GM21737 (cell line): ENCODE measurements around the gene OR10P1.
"Not testable (repeated sequence)": the region's sequence is repeated elsewhere in the genome, so short reads cannot be mapped to it uniquely, and the experiment has no call there.

Experiments
- ATAC-seq: cut with Tn5 transposase; IDR thresholded peaks from one replicate; pipeline ENCODE4 v1.9.1; 2021; ENCODE audit warnings: mild to moderate bottlenecking, moderate library complexity; ENCODE audit not compliant: unreplicated experiment

OR10P1 gene, protein sequence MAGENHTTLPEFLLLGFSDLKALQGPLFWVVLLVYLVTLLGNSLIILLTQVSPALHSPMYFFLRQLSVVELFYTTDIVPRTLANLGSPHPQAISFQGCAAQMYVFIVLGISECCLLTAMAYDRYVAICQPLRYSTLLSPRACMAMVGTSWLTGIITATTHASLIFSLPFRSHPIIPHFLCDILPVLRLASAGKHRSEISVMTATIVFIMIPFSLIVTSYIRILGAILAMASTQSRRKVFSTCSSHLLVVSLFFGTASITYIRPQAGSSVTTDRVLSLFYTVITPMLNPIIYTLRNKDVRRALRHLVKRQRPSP

DNA sequence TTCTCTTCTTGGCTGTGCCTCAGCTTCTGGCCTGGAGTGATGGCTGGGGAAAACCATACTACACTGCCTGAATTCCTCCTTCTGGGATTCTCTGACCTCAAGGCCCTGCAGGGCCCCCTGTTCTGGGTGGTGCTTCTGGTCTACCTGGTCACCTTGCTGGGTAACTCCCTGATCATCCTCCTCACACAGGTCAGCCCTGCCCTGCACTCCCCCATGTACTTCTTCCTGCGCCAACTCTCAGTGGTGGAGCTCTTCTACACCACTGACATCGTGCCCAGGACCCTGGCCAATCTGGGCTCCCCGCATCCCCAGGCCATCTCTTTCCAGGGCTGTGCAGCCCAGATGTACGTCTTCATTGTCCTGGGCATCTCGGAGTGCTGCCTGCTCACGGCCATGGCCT, at the start of gene OR10P1:
Gene OR10P1 (plus strand): TSS at position 40 of the 400 bp plus-strand sequence. CDS start 0 bp downstream, at position 40.
- no peak for ATAC-seq

DNA sequence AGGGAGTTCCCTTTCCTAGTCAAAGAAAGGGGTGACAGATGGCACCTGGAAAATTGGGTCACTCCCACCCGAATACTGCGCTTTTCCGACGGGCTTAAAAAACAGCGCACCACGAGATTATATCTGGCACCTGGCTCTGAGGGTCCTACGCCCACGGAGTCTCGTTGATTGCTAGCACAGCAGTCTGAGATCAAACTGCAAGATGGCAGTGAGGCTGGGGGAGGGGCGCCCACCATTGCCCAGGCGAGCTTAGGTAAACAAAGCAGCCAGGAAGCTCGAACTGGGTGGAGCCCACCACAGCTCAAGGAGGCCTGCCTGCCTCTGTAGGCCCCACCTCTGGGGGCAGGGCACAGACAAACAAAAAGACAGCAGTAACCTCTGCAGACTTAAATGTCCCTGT, 46.5 kb upstream of the OR10P1 start:
- ATAC-seq, result not testable (repeated sequence)

DNA sequence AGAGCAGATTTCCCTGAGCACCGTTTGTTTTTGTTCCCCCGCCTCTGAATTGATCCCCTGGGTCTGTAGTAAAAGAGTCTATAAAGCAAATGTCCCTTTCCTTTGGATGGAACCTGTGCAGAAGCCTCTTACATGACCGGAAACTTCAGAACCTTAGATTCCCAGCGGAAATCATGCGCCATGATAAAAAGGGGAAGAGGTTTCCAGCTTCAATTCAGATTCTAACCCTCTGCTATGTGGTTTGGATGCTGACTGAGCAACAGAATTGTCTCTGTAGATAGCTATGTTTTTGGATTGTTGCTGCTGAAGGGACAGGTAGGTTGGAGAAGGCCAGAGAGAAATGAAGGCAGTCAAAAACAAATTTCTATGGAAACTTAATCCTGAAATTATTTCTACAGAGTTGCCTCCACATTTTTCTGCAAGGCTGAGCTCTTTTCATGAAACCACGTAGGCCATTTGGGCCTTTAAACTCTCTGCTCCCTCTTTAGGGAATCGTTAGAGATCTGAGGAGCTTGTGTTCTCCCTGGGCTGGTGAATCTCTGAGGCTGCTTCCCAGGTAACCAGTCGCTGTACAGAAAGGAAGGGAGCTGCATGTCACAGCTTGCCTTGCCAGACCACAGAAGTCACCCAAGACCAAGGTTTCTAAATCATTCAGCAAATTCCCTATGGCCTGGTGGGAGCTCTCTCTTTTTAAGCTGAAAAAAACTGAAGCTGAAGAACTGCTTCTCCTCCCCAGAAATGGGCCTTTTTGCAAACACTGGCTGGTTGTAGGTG, 28.7 kb upstream of the OR10P1 start:
- ATAC-seq, result no peak

DNA sequence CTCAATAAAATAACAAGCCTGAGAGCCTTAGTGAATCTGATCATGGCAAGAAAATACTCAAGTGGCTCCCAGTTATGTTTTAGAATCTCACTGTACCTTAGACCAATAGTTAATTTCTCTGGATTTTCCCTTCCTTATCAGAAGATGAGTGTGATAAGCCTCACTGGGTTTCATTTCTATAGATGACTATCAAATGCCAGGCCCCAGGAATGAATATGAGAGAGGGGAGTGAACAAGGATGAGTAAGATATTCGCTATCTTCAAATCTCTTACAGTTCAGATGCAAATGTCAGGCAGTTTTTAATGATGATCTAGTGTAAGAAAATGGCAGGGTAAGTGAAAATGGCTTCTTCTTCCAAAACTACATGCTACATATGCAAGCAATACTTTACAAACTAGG, 26.1 kb upstream of the OR10P1 start:
- ATAC-seq, result no peak

DNA sequence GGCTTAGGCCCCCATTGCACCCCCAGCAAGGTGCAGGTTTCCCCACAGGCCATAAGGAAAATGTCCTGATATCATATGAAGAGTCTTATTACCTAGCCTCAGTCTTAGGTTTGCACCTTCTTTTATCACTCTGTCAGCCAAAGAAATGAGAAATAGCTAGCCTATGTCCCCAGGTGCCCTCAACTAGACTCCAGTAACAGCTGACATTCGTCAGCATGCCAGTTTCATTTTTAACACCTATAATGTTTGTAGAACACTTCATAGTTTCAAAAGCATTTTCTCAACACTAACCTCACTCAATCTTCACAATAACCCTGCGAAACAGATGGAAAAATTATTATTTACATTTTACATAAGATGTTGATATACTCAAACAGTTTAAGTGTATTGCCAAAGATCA, 24.0 kb upstream of the OR10P1 start:
- ATAC-seq, result no peak

DNA sequence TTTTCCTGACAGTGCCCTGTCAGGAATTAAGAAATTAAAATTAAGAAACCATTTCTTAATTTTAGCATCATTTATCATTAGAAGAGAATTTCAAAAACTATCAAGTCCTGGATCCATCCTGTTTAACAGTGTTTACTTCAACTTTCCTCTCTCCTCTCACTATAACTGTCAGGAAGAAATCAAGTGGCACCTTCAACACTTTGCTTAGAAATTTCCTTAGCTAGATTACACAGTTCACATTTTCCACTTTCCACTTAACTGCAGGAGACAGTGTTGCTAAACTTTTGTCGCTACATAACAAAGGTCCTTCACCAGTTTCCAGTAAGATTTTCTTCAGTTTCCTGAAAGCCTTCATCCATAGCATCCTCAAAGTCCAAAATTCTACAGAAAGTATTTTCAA, 21.9 kb upstream of the OR10P1 start:
- ATAC-seq, result no peak

DNA sequence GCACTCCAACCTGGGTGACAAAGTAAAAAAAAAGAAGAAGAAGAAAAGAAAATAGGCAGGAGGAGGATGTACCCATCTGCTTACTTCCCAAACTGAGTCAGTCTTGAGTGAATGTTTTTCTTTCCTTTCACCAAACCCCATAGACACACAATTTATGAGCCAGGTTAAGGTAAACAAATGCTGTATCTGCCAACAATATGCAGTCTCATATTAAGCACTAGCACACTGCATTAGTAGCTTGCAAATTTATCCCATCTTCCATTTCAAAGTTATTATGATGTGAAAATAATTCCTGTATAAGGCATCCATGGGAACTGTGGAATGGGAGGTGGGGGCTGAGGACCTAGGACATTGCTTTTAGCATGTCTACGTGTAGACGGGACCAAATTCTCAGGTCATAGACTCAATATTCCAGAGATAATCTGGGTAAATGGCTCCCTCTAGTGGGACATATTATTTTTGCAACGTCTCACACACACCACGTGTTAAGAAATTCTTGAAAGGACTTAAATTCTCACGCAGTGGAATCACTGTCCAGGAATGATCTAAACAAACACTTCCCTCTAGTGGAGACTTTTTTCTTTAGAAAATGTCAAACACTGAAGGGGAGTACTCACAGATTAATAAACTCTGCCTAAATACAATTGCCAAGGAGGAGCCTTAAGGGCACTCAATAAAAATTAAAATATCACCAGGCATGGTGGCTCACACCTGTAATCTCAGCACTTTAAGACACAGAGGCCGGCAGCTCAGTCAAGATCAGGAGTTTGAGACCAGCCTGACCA, 17.1 kb upstream of the OR10P1 start:
- ATAC-seq, result peak; percentile 76

DNA sequence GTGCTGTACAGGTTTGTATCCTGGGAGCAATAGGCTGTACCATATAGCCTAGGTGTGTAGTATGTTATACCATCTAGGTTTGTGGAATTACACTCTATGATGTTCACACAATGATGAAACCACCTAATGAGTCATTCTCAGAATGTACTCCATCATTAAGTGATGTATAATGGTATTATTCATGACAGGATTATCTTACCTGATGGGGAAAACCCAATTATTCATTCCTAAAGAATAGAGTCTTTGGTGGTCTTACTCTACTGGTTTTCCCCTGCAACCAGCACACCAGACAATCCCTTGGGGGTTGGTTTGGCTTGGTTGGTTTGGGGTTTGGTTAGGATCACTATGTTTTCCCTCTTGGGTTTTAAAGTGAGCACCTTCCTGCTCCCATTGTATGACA, 12.6 kb upstream of the OR10P1 start:
- no peak for ATAC-seq

DNA sequence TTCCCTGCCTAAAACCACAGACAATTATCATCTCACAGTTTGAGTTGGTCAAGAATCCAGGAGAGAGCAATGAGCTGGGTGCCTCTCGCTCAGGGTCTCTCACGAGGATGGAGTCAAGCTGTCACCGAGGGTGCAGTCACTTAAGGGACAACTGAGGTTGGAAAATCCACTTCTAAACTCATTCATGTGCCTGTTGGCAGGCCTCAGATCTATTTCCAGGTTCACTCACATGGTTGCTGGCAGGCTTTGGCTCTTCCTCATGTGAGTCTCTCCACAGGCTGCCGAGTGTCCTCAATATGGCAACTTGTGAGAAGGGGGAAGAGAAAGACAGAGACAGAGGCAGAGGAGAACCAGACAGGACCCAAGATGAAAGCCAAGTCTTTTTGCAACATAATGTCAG, 10.5 kb upstream of the OR10P1 start:
- no peak for ATAC-seq

DNA sequence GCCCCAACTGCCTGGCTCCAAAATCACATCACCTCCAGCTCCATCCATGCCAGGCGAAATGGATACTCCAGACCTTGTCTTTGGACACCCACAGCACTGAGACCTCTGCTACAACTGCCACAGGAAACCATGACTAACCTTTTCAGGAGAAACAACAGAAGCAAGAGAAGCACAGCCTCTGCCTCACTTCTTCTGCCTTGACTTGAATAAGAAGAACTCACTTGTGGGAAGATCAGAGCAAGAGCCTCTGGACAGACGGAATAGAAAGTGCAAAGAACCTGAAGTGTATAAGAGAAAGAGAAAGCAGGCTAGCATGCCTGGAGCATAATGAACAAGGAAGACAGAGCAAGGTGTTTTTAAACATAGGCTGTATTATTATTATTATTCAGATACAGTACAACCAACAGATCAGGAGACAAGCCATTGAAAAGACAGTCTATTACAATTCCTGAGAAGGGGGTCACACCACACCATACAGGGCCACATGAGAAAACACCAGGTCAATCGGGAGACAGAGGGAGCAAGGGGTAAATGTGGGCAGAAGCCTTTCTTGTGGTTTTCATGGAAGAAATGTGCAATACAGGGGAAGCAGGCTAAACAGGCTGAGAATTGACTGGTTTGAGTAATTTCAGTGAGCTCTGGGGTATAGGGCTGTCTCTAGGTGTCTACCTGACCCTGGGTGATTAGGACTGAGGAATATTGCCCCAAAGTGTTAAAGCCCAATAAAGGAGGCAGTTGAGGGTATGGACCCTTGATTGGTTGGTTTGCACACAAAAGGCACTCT, 7.4 kb upstream of the OR10P1 start:
- no peak for ATAC-seq

DNA sequence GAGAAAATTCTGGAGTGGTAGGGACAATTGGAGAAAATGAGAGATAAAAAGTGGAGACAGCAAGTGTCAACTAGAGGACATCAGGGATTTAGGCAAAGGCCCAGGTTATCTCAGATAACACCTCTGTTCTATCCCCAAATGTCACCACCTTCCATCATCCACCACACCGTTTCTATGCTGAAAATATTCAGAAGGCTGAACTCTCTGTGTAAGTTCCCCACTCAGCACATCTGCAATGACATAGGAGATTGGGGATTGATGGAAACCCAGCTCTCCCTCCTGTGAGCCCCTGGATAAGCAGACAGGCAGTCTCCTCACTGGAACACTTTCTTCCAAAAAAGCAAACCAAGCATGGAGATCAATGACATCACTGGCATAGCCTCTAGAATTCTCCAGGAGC, 5.6 kb upstream of the OR10P1 start:
- no peak for ATAC-seq

DNA sequence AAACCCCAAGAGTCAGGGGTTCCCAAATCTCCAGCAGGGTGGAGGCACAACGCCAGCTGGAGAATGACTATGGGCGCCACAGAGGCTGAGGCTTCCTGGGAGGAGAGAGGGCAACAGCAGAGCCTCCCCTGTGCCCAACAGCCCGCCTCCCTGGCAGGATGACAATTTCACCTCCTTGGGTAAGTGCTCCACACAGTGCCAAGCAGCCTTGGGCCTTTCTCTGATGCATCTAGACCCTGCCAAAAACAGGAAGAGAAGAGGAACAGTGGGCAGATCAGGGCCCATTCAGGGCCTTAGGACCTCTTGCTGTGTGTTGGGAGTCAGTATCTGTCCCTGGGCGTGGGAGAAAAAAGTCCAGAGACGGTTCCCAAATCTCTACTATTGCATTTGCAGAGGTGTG, 5.0 kb upstream of the OR10P1 start:
- ATAC-seq, result no peak

DNA sequence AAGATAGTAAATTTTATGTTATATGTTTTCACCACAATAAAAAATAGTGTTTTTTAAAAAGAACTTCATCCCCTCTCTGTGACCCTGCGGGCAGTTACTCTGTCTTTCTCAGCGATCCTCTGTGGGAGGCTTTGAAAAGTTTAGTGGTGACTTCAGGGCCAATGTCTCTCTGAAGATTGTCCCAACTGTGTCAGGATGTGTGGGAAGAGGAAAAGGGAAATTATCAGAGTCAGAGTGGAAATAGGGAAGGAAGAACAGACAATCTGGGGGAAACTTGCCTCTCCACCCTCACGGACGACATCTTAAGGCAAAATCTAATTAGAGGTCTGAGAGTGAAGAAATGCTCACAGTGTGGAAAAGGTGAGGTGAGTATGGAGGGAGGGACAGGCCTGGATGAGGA, 3.5 kb upstream of the OR10P1 start:
- ATAC-seq, result no peak

DNA sequence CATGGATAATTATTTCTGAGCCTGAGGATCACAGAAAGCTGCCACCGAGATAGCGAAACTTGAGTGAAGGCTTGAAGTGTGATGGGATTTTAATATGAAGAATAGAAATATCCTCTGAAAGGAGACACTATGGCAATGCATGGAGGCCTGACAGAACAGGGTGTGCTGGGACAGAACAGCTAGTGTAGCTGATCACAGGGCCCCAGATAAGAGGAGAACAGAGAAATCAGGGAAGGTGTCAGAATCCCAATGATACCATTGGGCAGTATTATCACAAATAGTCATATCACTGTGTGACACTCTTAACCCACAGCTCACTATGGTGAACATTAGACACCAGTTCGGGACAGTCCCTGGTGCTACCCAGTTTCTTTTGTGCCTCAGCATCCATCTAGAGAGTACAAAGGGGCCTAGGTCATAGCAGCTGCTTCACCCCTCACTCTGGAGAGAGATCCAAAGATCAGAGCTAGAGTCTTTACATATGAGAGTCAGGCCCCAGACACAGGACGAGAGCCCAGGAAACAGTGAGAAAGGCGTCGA, 506 bp upstream of the OR10P1 start:
- ATAC-seq, result no peak

DNA sequence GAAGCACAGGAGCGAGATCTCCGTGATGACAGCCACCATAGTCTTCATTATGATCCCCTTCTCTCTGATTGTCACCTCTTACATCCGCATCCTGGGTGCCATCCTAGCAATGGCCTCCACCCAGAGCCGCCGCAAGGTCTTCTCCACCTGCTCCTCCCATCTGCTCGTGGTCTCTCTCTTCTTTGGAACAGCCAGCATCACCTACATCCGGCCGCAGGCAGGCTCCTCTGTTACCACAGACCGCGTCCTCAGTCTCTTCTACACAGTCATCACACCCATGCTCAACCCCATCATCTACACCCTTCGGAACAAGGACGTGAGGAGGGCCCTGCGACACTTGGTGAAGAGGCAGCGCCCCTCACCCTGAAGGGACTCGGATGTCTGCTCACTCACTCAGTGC, 775 bp downstream of the OR10P1 start:
- no peak for ATAC-seq

DNA sequence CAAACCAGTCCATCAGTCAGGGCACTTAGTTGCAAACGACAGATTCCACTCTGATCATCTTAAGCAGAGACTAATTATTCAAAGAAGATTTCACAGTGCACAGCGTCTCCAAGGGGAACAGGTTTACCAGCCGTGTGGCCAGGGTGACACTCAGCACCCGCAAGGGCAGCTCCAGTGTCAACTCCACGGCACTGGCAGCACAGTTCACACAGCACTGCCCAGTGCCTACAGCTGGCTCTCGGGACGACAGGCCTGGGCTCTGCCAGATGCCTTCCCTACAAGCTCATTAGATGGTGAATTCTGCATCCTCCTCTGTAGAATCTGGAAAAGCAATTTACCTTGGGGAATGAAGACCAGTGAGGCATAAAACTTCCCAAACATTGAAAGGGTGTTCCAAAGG, 4.9 kb downstream of the OR10P1 start:
- no peak for ATAC-seq

DNA sequence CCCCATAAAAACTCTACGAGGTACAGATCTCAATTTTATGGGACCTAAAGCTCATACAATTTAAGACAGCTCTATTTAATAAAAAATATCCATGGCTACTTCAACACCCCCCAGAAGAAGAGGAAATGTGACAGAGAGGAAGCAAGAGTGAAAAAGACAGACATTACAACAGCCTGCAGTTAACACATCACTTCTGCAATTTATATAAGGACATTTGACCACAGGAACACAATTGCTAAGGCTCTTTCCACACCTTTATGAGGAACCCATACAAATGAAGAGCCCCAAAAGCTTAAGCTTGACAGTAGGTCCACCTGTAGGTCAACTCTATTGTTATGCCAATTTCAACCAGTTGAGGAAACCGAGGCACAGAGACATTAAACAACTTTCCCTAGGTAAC, 5.6 kb downstream of the OR10P1 start:
- no peak for ATAC-seq

DNA sequence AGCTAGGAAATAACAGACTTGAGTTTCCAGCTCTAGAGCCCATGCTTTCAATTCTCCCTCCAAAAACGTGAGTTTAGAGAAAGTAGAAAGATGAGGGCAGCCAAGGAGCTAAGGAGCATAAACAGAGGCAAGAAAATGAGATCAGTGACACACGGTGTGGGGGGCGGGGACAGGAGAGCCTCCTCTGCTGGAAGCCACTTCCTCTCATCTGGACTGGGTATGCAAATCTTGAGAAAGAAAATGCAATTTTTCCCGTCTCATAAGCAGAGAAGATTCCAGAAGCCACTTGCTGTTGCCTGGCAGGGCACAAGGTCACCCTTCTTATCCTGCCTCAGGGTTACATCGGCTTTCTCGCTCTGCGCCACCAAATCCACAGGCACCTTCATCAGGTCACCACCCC, 6.0 kb downstream of the OR10P1 start:
- no peak for ATAC-seq

DNA sequence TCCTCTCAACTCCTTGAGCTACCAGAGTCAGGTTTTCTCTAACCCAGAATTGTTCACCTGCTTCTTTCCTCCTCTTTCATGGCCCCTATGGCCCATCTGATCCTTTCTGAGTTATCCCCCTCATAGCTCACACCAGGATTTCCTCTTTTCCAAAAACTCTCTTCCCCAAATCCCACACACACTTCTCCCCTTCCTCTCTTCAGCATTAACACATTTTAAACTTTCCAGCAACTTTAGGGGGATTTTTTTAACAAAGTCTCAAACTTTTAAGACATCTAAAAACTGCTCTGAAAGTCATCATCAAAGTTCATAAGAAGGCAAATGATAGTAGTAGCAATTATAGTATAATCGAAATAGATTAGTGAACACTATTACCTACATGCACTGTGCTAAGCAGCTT, 7.9 kb downstream of the OR10P1 start:
- no peak for ATAC-seq

DNA sequence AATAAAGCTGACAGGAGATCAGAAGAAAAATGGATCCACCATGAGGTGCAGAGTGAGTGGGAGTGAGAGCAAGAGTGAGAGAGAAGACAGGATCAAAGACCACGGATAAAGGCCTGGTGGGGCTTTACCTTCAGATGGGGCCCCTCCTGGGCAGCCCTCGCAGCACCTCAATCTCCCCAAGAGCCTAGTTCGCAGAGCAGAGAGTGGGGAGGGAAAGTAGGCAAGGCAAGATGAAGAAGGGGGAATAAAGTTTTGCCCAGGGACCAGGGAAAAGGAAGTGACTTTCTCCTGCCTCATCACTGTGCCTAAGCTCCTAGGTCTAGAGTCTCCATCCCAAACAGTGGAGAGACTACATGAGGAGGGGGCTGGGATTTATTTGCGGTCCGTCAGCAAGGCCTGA, 10.3 kb downstream of the OR10P1 start:
- ATAC-seq, result no peak
